Activated T-helper 17 cell treated with anti-CD3 and anti-CD28 coated beads, Interleukin-2, amount 50 U/mL, for 72 hours (primary cell): ENCODE data around the gene MT1A. TPM values are rescaled to one million over a fixed set of nuclear protein-coding genes. Genes with fewer than 3 reads are reported as not detected.
A peak's percentile ranks its signal among the peaks of the same experiment; 100 is the strongest.

Source experiments
- ATAC-seq: fragments of 150-1000 bp; cut with Tn5 transposase; replicated peaks from 2 replicates; pipeline ENCODE4 v1.10.0; 2021; ENCODE audit warnings: mild to moderate bottlenecking, moderate library complexity
- H3K27ac Mint-ChIP-seq: one replicate; pipeline ENCODE4 v1.8.0; 2022; ENCODE audit warnings: mixed read lengths
- H3K27me3 Mint-ChIP-seq: one replicate; pipeline ENCODE4 v1.8.0; 2022; ENCODE audit warnings: mixed read lengths
- H3K36me3 Mint-ChIP-seq: one replicate; pipeline ENCODE4 v1.8.0; 2022; ENCODE audit warnings: low read depth, mild to moderate bottlenecking, mixed read lengths
- H3K4me1 Mint-ChIP-seq: one replicate; pipeline ENCODE4 v1.8.0; 2022; ENCODE audit warnings: mixed read lengths
- H3K4me3 Mint-ChIP-seq: one replicate; pipeline ENCODE4 v1.8.0; 2022; ENCODE audit warnings: mild to moderate bottlenecking, mixed read lengths
- H3K9me3 Mint-ChIP-seq: one replicate; pipeline ENCODE4 v1.8.0; 2022; ENCODE audit warnings: mixed read lengths
- total RNA-seq, 2 donors: library from RNA; stranded (reverse); gene quantifications; one replicate each; pipeline ENCODE4 v1.2.3, GENCODE V29; 2022

The MT1A gene
- 1 to 10 TPM; 1.5 to 6.5 TPM for total RNA-seq

DNA sequence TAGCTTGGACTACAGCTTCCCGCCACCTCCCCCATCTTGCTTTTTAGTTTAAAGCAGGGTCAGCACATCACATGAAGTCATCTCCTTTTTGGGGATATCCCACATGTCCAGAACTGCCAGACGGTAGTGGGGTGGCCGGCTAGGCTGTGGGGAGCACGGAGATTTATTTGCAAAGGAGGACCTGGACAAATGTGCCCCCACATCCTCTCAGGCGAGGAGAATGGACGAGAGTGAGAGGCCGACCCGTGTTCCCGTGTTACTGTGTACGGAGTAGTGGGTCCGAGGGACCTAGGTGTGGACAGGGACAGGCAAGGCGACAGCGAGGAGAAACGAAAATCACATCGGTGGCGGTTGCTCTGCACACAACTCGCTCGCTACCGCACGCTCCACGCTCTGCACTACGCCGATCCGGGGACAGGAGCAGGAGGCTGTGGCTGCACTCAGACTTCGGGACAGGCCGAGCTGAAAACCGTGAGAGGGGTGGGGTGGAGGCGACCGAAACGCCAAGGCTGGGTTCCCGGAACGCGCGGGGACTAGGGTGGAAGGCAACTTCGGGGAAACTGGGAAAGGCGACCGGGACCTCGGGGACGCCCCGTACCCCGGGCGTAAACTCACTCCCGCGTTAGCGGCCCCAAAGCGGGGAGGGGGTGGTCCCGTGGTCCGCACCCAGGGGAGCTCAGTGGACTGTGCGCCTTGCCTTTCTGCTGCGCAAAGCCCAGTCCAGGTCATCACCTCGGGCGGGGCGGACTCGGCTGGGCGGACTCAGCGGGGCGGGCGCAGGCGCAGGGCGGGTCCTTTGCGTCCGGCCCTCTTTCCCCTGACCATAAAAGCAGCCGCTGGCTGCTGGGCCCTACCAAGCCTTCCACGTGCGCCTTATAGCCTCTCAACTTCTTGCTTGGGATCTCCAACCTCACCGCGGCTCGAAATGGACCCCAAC lies at the start of gene MT1A:
TSS of gene MT1A (plus strand) at position 853 of the 937 bp plus-strand sequence. CDS start at position 926, 73 bp downstream.
- Mint-ChIP-seq H3K27ac (no peak within 1 kb of the TSS), H3K9me3 (no peaks in the 10 kb centered on the region), H3K4me1 (peaks cover 6% of the 10 kb centered on the region), H3K27me3 (peaks cover 58% of the 10 kb centered on the region), H3K4me3 (peak within 1 kb of the TSS; percentile 49), H3K36me3 (no peaks in the 10 kb centered on the region)
- peak; percentile 57 for ATAC-seq

DNA sequence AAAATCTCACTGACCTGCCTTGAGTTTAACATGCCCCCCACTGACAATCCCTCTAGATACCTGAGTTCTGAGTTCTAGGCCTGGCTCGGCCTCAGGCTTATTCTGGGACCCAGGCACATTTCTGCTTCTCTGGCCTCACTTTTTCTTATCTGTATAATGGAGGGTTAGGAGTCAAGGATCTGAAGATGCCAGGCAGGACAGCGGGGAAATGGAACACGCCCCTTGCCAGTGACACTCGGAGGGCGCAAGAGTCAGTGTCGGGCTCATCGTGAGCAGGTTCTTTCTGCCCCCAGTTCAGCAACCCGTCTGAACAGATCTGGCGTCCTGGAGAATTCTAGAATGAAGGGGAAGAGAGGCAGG lies 49.7 kb upstream of the MT1A start:
- peak; percentile 13 for ATAC-seq
- Mint-ChIP-seq H3K36me3 (peaks cover 5% of the 10 kb centered on the region), H3K9me3 (no peaks in the 10 kb centered on the region), H3K4me3 (peak overlapping the region; percentile 82), H3K4me1 (no peaks in the 10 kb centered on the region), H3K27me3 (peaks cover 19% of the 10 kb centered on the region), H3K27ac (peak overlapping the region; percentile 12)

DNA sequence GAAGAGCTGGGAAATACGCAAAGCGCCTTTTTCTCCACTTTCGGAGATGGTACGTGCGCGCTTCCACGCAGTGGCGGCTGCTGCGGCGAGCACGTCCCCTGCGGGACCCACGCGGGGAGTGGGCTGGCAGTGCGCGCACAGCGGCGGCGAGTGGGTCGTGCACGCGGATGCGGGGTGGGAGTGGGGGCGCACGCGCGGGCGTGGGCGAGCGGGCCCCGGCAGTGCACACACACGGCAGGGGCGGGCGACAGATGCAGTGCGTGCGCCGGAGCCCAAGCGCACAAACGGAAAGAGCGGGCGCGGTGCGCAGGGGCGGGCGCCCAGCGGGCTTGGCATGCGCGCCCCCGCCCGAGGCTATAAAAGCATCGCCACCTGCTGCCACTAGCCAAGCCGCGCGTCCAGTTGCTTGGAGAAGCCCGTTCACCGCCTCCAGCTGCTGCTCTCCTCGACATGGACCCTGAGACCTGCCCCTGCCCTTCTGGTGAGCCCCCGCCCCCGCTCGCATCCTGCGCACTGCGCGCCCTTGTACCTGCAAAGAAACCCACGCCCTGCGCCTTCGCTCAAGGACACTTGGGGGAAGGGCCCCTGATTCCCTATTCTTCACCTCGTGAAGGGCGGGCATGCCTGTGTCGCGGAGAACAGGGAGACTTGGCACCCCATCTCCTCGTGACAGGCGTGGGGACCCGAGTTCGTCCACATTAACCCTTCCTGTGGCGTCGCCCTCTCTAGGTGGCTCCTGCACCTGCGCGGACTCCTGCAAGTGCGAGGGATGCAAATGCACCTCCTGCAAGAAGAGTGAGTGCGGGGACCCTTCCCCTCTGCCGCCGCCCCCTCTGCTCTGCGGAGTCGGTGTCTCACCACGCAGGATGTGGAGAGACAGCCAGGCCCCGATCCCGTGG lies 49.1 kb upstream of the MT1A start, which contains the start of gene MT3:
TSS of gene MT3 (plus strand) at position 388 of the 899 bp plus-strand sequence. CDS start at position 451, 63 bp downstream.
- Mint-ChIP-seq H3K9me3 (no peaks in the 10 kb centered on the region), H3K4me3 (peak within 1 kb of the TSS; percentile 82), H3K4me1 (no peaks in the 10 kb centered on the region), H3K27ac (peak within 1 kb of the TSS; percentile 12), H3K27me3 (peaks cover 19% of the 10 kb centered on the region), H3K36me3 (peaks cover 5% of the 10 kb centered on the region)
- peak; percentile 79 for ATAC-seq

DNA sequence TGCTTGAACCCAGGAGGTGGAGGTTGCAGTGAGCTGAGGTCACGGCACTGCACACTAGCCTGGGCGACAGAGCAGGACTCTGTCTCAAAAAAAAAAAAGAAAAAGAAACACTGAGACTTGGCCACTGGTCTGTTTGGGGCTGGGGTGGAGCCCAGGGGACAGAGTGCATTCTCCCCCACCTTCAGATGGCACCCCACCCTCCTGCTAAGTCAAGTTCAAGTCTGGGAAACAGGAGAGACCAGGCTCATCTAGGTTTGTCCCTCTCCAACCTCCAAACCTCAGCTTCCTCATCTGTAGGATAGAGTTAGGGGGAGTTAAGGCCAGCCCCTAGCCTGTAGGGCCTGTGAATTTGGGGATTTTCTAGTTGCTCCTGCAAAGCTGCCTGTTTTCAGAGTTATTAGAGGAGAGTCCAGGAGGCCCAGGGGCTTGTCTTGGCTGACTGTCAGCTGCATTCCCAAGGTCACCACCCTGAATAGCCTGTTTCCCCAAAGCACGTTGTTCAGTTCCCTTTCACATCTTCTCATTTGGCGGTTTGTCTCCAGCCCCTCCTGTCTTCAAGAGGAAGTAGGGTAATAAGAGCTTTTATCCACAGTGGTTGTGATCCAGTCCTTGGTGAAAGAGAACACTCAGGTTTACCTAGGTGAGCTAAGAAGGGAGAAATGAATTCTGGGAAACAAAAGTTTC lies 46.9 kb upstream of the MT1A start:
- Mint-ChIP-seq H3K9me3 (no peaks in the 10 kb centered on the region), H3K4me3 (no peak overlapping the region), H3K27ac (no peak overlapping the region), H3K27me3 (peaks cover 13% of the 10 kb centered on the region), H3K4me1 (no peaks in the 10 kb centered on the region), H3K36me3 (peaks cover 5% of the 10 kb centered on the region)
- no peak for ATAC-seq

- no peak overlapping the region for H3K27ac Mint-ChIP-seq
- H3K36me3 Mint-ChIP-seq = peaks cover 4% of the 10 kb centered on the region
- H3K4me3 Mint-ChIP-seq = no peak overlapping the region
- peaks cover 5% of the 10 kb centered on the region for H3K4me1 Mint-ChIP-seq
- no peak for ATAC-seq
- H3K27me3 Mint-ChIP-seq = peaks cover 11% of the 10 kb centered on the region
- no peaks in the 10 kb centered on the region for H3K9me3 Mint-ChIP-seq
Observed at GRCh38 chr16:56593573-56594291, 44.7 kb upstream of the MT1A start.

GRCh38 chr16:56594292-56594619 lies 44.2 kb upstream of the MT1A start:
- Mint-ChIP-seq H3K9me3 (no peaks in the 10 kb centered on the region), H3K27ac (no peak overlapping the region), H3K4me1 (peaks cover 5% of the 10 kb centered on the region), H3K27me3 (peaks cover 8% of the 10 kb centered on the region), H3K4me3 (no peak overlapping the region), H3K36me3 (no peaks in the 10 kb centered on the region)
- ATAC-seq = no peak

DNA sequence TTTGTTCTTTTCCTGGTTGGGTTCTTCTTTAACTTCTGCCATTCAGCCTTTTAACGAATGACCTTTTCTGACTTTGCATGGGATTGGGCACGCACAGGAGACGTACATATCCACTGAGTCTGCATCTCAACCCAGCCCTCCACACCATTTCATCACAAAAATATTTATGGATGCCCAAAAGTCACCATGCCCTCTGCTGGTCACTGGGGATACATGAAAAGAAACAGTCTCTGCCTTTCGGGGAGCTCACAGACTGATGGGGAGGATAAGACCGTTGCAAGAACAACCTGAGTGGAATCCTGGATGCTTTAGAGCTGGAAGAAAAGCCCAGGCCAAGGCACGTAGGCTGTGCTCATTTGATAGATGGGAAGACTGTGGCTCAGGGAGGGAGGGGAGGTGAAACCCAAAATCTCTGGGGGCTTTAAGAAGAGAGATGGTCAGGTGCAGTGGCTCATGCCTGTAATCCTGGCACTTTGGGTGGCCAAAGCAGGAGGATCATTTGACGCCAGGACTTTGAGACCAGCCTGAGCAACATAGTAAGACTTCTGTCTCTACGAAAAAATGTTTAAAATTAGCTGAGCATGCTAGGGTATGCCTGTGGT lies 38.0 kb upstream of the MT1A start:
- H3K36me3 Mint-ChIP-seq = no peaks in the 10 kb centered on the region
- H3K9me3 Mint-ChIP-seq = no peaks in the 10 kb centered on the region
- H3K4me1 Mint-ChIP-seq = peaks cover 5% of the 10 kb centered on the region
- peak; percentile 48 for ATAC-seq
- no peak overlapping the region for H3K27ac Mint-ChIP-seq
- H3K27me3 Mint-ChIP-seq = peaks cover 5% of the 10 kb centered on the region
- no peak overlapping the region for H3K4me3 Mint-ChIP-seq

GRCh38 chr16:56601325-56601724 lies 37.1 kb upstream of the MT1A start:
- H3K4me3 Mint-ChIP-seq = no peak overlapping the region
- H3K27me3 Mint-ChIP-seq = peaks cover 5% of the 10 kb centered on the region
- no peaks in the 10 kb centered on the region for H3K36me3 Mint-ChIP-seq
- H3K27ac Mint-ChIP-seq = no peak overlapping the region
- no peak for ATAC-seq
- H3K4me1 Mint-ChIP-seq = peaks cover 8% of the 10 kb centered on the region
- no peaks in the 10 kb centered on the region for H3K9me3 Mint-ChIP-seq

DNA sequence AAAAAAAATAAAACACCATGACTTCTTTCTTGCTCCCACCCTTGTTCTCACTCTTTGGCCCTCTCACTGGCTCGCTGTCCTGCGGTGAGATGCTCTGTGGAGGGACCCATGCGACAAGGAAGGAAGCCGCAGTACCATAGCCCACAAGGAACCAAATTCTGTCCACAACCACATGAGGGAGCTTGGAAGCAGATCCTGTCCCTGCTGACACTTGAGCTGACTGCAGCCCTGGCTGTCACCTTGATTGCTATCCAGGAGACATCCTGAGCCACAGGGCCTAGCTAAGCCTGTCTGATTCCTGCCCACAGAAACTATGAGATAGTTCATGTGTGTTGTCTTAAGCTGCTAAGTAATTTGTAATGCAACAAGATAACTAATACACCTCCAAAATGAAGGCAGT lies 34.9 kb upstream of the MT1A start:
- Mint-ChIP-seq H3K27me3 (peaks cover 5% of the 10 kb centered on the region), H3K27ac (no peak overlapping the region), H3K4me1 (peaks cover 16% of the 10 kb centered on the region), H3K9me3 (no peaks in the 10 kb centered on the region), H3K36me3 (no peaks in the 10 kb centered on the region), H3K4me3 (no peak overlapping the region)
- no peak for ATAC-seq

DNA sequence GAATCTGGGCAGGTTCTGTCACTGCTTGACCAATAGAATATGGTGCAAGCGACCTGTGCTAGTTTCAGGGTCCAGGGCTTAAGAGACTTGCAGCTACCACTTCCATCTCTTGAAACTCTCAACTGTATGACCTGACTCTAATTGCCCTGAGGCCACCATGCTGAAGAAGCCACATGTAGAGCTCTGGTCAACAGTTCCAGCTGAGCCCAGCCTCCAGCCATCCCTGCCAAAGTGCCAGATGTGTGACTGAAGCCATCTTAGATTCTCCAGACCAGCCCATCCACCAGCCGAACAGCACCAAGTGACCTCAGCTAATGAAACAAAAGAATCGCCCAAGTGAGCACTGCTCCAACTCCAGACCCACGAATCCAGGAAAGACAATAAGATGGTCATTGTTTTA lies 33.5 kb upstream of the MT1A start:
- Mint-ChIP-seq H3K27me3 (peaks cover 5% of the 10 kb centered on the region), H3K4me3 (no peak overlapping the region)

DNA sequence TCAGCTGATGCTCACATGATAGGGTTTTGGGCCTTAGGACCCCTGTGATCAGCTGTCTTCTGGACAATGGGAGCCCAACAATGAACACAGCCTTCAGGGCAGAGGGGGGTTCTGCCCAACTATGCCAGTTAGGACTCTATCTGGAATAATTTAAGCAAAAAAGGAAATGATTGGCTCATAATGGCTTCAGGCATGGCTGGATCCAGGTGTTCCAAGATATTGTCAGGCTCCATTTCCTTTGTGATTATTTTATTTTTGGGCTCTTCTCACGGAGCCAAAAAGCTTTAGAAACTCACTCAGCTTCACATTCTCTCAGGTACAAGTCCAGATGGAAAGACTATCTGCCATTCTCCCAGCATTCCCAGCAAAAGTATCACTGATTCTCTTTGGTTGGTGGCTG lies 33.0 kb upstream of the MT1A start:
- no peak overlapping the region for H3K4me3 Mint-ChIP-seq
- H3K36me3 Mint-ChIP-seq = peaks cover 7% of the 10 kb centered on the region
- no peak overlapping the region for H3K27ac Mint-ChIP-seq
- no peaks in the 10 kb centered on the region for H3K9me3 Mint-ChIP-seq
- ATAC-seq = no peak
- peaks cover 26% of the 10 kb centered on the region for H3K4me1 Mint-ChIP-seq
- peaks cover 2% of the 10 kb centered on the region for H3K27me3 Mint-ChIP-seq

More for the DNA sequence above, 33.5 kb upstream of the MT1A start:
- no peak for ATAC-seq
- H3K9me3 Mint-ChIP-seq = no peaks in the 10 kb centered on the region
- peaks cover 21% of the 10 kb centered on the region for H3K4me1 Mint-ChIP-seq
- H3K27ac Mint-ChIP-seq = no peak overlapping the region
- H3K36me3 Mint-ChIP-seq = peaks cover 7% of the 10 kb centered on the region

- Mint-ChIP-seq H3K27me3 (no peaks in the 10 kb centered on the region), H3K27ac (no peak overlapping the region), H3K4me1 (peaks cover 32% of the 10 kb centered on the region), H3K4me3 (peak overlapping the region; percentile 98), H3K9me3 (no peaks in the 10 kb centered on the region), H3K36me3 (peaks cover 7% of the 10 kb centered on the region)
- no peak for ATAC-seq
Observed at GRCh38 chr16:56606071-56606475, 32.4 kb upstream of the MT1A start.

DNA sequence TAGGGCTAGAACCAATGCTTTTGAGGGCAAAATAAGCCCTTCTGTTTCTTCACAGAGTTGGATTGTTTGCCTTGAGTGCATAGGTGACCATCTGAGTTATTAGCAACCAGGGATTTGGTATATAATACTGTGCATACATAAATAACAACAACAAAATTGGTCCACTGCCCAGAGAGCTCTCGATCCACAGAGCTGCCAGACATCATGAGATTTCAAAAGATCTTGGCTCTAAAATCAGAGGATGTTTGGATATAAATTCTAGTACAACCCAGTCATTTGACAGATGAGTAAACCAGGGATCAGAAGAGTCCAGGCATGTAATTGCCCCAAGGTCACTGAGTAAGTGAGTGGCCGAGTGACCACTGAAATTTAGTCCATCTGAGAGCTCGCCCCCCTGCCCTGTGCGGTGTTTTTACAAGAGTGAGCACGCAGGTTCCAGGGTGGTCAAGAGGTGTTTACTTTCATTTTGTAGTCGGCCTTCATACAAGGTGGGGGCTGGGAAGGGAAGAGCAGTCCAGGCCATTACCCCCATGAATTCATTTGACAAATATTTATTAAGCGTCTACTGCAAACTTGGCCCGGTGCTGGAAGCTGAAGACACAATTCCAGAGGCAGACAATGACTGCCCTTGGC lies 31.9 kb upstream of the MT1A start:
- H3K27me3 Mint-ChIP-seq = no peaks in the 10 kb centered on the region
- H3K36me3 Mint-ChIP-seq = peaks cover 7% of the 10 kb centered on the region
- H3K27ac Mint-ChIP-seq = no peak overlapping the region
- peaks cover 37% of the 10 kb centered on the region for H3K4me1 Mint-ChIP-seq
- no peak for ATAC-seq
- peak overlapping the region; percentile 98 for H3K4me3 Mint-ChIP-seq
- no peaks in the 10 kb centered on the region for H3K9me3 Mint-ChIP-seq
